Astrocyte (in vitro differentiated cells and primary cell): Measurements from ENCODE around the gene SRD5A1. TPM values are rescaled to one million over a fixed set of nuclear protein-coding genes. Genes with fewer than 3 reads are reported as not detected.

Source experiments
- DNase-seq: peaks from one replicate; pipeline ENCODE4 v3.0.0-alpha.2; 2010; ENCODE audit warnings: low read depth
- FAIRE-seq: peaks from 2 replicates; lab custom pipeline; 2011; peaks lifted over from hg19 to GRCh38; lab: Jason Lieb, UNC
- H2AFZ ChIP-seq: 2 replicates; pipeline ENCODE4 v1.6.0; 2012; ENCODE audit warnings: low read depth, low read length, inconsistent platforms
- H3K27ac ChIP-seq: 2 replicates; pipeline ENCODE4 v1.5.1; 2011; ENCODE audit warnings: low read depth, low read length, inconsistent platforms
- H3K27me3 ChIP-seq: 2 replicates; pipeline ENCODE4 v1.6.0; 2011; ENCODE audit warnings: low read length, inconsistent platforms; ENCODE audit not compliant: insufficient read depth
- H3K36me3 ChIP-seq: 2 replicates; pipeline ENCODE4 v1.5.1; 2011; ENCODE audit warnings: low read length, inconsistent platforms; ENCODE audit not compliant: insufficient read depth
- H3K4me1 ChIP-seq: 2 replicates; pipeline ENCODE4 v1.5.1; 2011; ENCODE audit warnings: low read length, inconsistent platforms; ENCODE audit not compliant: insufficient read depth
- H3K4me2 ChIP-seq: 2 replicates; pipeline ENCODE4 v1.6.0; 2012; ENCODE audit warnings: low read length, inconsistent platforms
- H3K4me3 ChIP-seq: 2 replicates; pipeline ENCODE4 v1.5.1; 2011; ENCODE audit warnings: low read depth, mild to moderate bottlenecking, low read length, inconsistent platforms; ENCODE audit not compliant: insufficient read depth
- H3K79me2 ChIP-seq: 2 replicates; pipeline ENCODE4 v1.6.0; 2012; ENCODE audit warnings: mild to moderate bottlenecking, low read length, inconsistent platforms; ENCODE audit not compliant: insufficient read depth
- H3K9ac ChIP-seq: 2 replicates; pipeline ENCODE4 v1.6.0; 2012; ENCODE audit warnings: mild to moderate bottlenecking, low read length, inconsistent platforms
- H3K9me3 ChIP-seq: 2 replicates; pipeline ENCODE4 v1.5.1; 2012; ENCODE audit warnings: low read depth, mild to moderate bottlenecking, low read length, inconsistent platforms; ENCODE audit not compliant: insufficient read depth
- H4K20me1 ChIP-seq: 2 replicates; pipeline ENCODE4 v1.6.0; 2012; ENCODE audit warnings: low read length, inconsistent platforms; ENCODE audit not compliant: insufficient read depth
- H3K27ac Mint-ChIP-seq: one replicate; pipeline ENCODE4 v1.8.0; 2021; ENCODE audit warnings: mild to moderate bottlenecking, mixed read lengths; ENCODE audit not compliant: unreplicated experiment
- H3K27me3 Mint-ChIP-seq: one replicate; pipeline ENCODE4 v1.8.0; 2021; ENCODE audit warnings: low read depth, mixed read lengths; ENCODE audit not compliant: unreplicated experiment
- H3K36me3 Mint-ChIP-seq: one replicate; pipeline ENCODE4 v1.8.0; 2021; ENCODE audit warnings: low read depth, mixed read lengths; ENCODE audit not compliant: unreplicated experiment
- H3K4me1 Mint-ChIP-seq: one replicate; pipeline ENCODE4 v1.8.0; 2021; ENCODE audit warnings: low read depth, mixed read lengths; ENCODE audit not compliant: unreplicated experiment
- H3K4me3 Mint-ChIP-seq: one replicate; pipeline ENCODE4 v1.8.0; 2021; ENCODE audit warnings: mild to moderate bottlenecking, moderate library complexity, mixed read lengths; ENCODE audit not compliant: unreplicated experiment
- H3K9me3 Mint-ChIP-seq: one replicate; pipeline ENCODE4 v1.8.0; 2021; ENCODE audit warnings: mild to moderate bottlenecking, mixed read lengths; ENCODE audit not compliant: unreplicated experiment
- CTCF ChIP-seq: IDR thresholded peaks from 2 replicates; pipeline ENCODE4 v1.5.1; 2011; ENCODE audit warnings: low read depth, mild to moderate bottlenecking, inconsistent platforms, low read length, moderate library complexity; ENCODE audit not compliant: insufficient read depth
- EZH2 ChIP-seq: IDR thresholded peaks from 2 replicates; pipeline ENCODE4 v1.6.1; 2012; ENCODE audit warnings: mild to moderate bottlenecking, low read length, inconsistent platforms; ENCODE audit not compliant: insufficient read depth
- total RNA-seq: library from RNA; stranded (reverse); gene quantifications from 2 replicates; pipeline ENCODE4 v1.2.1, GENCODE V29; 2021

SRD5A1 gene
- total RNA-seq, 1 donor from 2014 or later, result 27.6 TPM

GRCh38 chr5:6584727-6585126 is 48.5 kb upstream of the SRD5A1 start:
- H3K36me3 ChIP-seq, result no peaks in the 10 kb centered on the region
- peaks cover 9% of the 10 kb centered on the region for H3K4me1 ChIP-seq
- H2AFZ ChIP-seq, result no peak overlapping the region
- peaks cover 21% of the 10 kb centered on the region for H3K27me3 ChIP-seq
- no peak overlapping the region for H3K4me3 ChIP-seq
- H3K4me2 ChIP-seq, result no peak overlapping the region
- no peak overlapping the region for H3K9ac ChIP-seq
- H4K20me1 ChIP-seq, result no peaks in the 10 kb centered on the region
- Mint-ChIP-seq H3K27ac (no peak overlapping the region), H3K9me3 (peaks cover 2% of the 10 kb centered on the region), H3K4me3 (no peak overlapping the region), H3K4me1 (no peaks in the 10 kb centered on the region), H3K36me3 (no peaks in the 10 kb centered on the region), H3K27me3 (peaks cover 52% of the 10 kb centered on the region)
- DNase-seq (no peak), FAIRE-seq (no peak)
- no peak overlapping the region for H3K27ac ChIP-seq
- TF ChIP-seq CTCF (no peak), EZH2 (no peak)
- H3K79me2 ChIP-seq, result no peaks in the 10 kb centered on the region
- no peaks in the 10 kb centered on the region for H3K9me3 ChIP-seq

GRCh38 chr5:6585168-6585567 is 48.1 kb upstream of the SRD5A1 start:
- H3K4me2 ChIP-seq, result no peak overlapping the region
- H3K27me3 ChIP-seq, result peaks cover 17% of the 10 kb centered on the region
- no peak overlapping the region for H3K27ac Mint-ChIP-seq
- H3K36me3 Mint-ChIP-seq, result no peaks in the 10 kb centered on the region
- H3K4me1 Mint-ChIP-seq, result no peaks in the 10 kb centered on the region
- no peak overlapping the region for H3K4me3 ChIP-seq
- FAIRE-seq, result no peak
- DNase-seq, result no peak
- H3K4me1 ChIP-seq, result peaks cover 9% of the 10 kb centered on the region
- H3K9me3 ChIP-seq, result no peaks in the 10 kb centered on the region
- H3K79me2 ChIP-seq, result no peaks in the 10 kb centered on the region
- H4K20me1 ChIP-seq, result no peaks in the 10 kb centered on the region
- no peak overlapping the region for H3K4me3 Mint-ChIP-seq
- no peaks in the 10 kb centered on the region for H3K9me3 Mint-ChIP-seq
- H3K27me3 Mint-ChIP-seq, result peaks cover 49% of the 10 kb centered on the region
- H3K9ac ChIP-seq, result no peak overlapping the region
- TF ChIP-seq CTCF (no peak), EZH2 (no peak)
- no peak overlapping the region for H2AFZ ChIP-seq
- H3K27ac ChIP-seq, result no peak overlapping the region
- no peaks in the 10 kb centered on the region for H3K36me3 ChIP-seq

GRCh38 chr5:6585939-6586646 is 47.1 kb upstream of the SRD5A1 start:
- Histone ChIP-seq H4K20me1 (no peaks in the 10 kb centered on the region), H2AFZ (no peak overlapping the region), H3K4me1 (peaks cover 9% of the 10 kb centered on the region), H3K79me2 (no peaks in the 10 kb centered on the region), H3K9me3 (no peaks in the 10 kb centered on the region), H3K4me2 (no peak overlapping the region), H3K9ac (no peak overlapping the region), H3K27ac (no peak overlapping the region), H3K27me3 (peaks cover 17% of the 10 kb centered on the region), H3K36me3 (no peaks in the 10 kb centered on the region), H3K4me3 (no peak overlapping the region)
- Mint-ChIP-seq H3K4me3 (no peak overlapping the region), H3K27me3 (peaks cover 46% of the 10 kb centered on the region), H3K27ac (no peak overlapping the region), H3K4me1 (no peaks in the 10 kb centered on the region), H3K9me3 (no peaks in the 10 kb centered on the region), H3K36me3 (no peaks in the 10 kb centered on the region)
- FAIRE-seq (no peak), DNase-seq (no peak)
- TF ChIP-seq CTCF (no peak), EZH2 (no peak)
